Neural progenitor cell (in vitro differentiated cells): ENCODE results near the gene SETD3.

ENCODE experiments used
- CTCF ChIP-seq: fragments of 200-600 bp; sonication (generic); IDR thresholded peaks from 2 replicates; pipeline ENCODE4 v1.5.1; 2017; ENCODE audit warnings: antibody characterized with exemption, mild to moderate bottlenecking
- EZH2 ChIP-seq: fragments of 200-600 bp; sonication (generic); IDR thresholded peaks from 2 replicates; pipeline ENCODE4 v1.6.1; 2017; ENCODE audit warnings: antibody characterized with exemption, mild to moderate bottlenecking, moderate library complexity
- EZH2phosphoT487 ChIP-seq: fragments of 200-600 bp; sonication (generic); IDR thresholded peaks from 2 replicates; pipeline ENCODE4 v1.6.1; 2017; ENCODE audit warnings: antibody characterized with exemption

- TF ChIP-seq CTCF, result no peak
- TF ChIP-seq EZH2, result no peak
- no peak for TF ChIP-seq EZH2phosphoT487
These were observed 32.6 kb upstream of the SETD3 start for GRCh38 chr14:99513183-99513694.
